GM18502 (cell line): ENCODE data around the gene CLDN5.

ENCODE experiments used
- ATAC-seq: cut with Tn5 transposase; IDR thresholded peaks from one replicate; pipeline ENCODE4 v1.9.1; 2021; ENCODE audit warnings: mild to moderate bottlenecking; ENCODE audit not compliant: unreplicated experiment, poor library complexity

CLDN5 gene, protein sequence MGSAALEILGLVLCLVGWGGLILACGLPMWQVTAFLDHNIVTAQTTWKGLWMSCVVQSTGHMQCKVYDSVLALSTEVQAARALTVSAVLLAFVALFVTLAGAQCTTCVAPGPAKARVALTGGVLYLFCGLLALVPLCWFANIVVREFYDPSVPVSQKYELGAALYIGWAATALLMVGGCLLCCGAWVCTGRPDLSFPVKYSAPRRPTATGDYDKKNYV

DNA sequence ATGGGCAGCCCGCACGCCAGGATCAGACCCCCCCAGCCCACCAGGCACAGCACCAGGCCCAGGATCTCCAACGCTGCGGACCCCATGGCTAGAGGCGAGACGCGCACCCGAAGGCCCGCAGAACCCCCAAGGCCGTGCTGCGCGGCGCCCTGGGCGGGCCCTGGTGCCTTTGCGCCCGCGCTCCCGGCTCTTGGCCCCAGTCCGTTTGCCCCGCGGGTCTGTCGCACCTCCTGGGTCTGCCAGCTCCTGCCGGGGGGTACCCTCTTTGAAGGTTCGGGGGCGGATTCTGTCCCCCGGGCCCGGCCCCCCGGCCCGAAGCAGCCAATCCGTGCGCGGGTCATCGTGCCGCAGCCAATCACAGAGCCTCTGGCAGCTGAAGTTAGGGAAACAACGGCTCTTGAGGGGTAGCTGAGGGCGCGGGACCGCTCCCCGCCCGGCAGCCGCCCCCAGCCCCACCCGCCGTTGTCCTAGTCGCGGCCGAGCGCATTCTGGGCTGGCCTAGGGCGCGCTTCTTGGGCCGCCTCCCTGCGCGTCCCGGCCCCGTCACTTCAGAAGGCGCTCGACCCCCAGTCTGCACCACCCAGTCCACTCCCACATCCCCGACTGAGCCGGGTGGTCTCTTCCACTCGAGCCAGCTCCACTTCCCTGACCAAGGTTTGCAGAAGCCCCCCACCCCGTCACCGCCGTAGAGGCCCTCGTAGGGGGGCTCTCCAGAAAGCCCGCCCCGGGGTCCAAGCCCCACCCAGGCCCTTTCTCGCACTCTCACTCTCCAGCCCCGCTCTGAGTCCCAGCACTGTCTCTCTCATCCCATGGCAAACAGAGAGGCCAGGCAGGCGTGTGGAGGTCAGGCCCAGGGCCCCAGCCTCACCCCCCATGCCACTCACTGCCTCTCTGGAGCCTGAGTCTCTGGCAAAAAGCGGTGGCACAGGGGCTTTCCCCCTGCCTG, at the start of gene CLDN5:
TSS of gene CLDN5 (minus strand) at position 241 of the 946 bp plus-strand sequence. CDS start at position 86, 155 bp downstream.
- ATAC-seq, result no peak

DNA sequence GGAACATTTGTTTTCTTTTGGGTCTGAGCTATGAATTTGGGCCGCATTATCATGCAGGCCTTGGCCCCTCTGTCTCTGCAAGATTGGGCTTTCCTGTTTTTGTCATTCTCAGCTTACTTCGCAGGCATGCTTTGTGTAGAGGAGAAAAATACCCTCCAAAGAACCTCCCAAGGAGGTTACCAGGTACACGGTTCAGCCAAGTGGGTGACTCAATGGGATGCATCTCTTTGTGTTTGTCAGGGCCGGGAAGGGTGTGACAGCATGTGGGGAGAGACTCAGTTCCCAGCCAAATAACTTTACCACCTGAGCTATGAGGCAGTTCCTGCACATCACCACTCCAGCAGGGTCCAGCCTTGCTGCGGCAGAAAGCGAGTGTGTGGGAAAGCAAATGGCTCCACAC, 47.8 kb upstream of the CLDN5 start:
- no peak for ATAC-seq

DNA sequence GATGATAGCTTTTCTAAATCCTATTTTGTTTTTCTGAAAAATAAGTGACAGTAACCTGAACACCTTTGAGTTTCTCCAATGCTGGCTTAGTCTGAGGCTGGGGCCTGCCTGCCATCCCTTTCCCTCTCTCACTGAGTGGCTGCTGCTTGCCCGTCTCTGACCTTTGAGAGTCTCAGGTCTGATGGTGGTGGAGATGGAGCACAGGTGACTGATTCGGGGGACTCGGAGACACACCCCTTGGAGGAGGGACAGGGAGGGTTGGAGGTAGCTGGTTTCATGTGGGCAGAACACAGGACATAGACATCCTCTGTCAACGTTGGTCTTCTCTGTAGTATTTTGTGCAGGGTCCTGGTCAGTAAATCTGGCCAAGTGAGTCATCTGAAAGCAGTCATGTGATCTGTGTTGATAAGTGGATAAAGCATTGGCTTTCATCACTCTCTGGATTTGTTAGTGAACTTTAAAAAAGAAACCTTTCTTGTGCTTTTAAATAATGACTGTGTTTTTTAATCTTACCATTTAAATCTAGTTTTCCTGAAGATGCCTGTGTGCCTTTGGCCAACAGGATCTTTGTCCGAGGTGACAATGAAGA, 47.1 kb upstream of the CLDN5 start:
- no peak for ATAC-seq

DNA sequence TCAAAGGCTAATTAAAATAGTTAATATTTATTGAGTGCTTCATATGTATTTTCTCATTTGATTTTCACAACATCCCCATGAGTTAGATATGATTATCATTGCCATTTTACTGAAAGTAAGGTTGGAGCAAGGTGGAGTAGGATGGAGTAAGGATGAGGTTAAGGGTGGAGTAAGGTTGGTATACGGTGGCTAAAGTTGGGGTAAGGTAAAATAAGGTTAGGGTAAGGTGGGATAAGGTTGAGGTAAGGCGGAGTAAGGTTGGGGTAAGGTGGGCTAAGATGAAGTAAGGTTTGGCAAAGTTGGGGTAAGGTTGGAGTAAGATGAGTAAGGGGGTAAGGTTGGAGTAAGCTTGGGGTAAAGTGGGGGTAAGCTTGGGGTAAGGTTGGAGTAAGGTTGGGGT, 45.8 kb upstream of the CLDN5 start:
- no peak for ATAC-seq

DNA sequence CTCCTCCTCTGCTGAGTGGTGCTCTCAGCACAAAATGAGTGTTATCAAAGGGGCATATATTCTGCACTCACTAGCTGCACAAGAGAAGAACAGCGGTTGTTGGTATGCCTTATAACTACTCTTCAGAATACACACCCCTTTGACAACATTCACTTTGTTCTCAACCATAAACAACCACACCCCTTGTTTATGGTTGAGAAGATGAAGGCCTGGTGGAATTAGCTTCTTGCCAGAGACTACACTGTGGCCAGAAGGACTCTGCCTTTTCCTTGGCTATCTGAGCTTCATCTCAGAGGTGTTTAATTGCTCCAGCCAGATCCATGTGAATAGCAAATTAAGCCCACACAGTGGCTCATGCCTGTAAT, 45.0 kb upstream of the CLDN5 start:
- no peak for ATAC-seq

DNA sequence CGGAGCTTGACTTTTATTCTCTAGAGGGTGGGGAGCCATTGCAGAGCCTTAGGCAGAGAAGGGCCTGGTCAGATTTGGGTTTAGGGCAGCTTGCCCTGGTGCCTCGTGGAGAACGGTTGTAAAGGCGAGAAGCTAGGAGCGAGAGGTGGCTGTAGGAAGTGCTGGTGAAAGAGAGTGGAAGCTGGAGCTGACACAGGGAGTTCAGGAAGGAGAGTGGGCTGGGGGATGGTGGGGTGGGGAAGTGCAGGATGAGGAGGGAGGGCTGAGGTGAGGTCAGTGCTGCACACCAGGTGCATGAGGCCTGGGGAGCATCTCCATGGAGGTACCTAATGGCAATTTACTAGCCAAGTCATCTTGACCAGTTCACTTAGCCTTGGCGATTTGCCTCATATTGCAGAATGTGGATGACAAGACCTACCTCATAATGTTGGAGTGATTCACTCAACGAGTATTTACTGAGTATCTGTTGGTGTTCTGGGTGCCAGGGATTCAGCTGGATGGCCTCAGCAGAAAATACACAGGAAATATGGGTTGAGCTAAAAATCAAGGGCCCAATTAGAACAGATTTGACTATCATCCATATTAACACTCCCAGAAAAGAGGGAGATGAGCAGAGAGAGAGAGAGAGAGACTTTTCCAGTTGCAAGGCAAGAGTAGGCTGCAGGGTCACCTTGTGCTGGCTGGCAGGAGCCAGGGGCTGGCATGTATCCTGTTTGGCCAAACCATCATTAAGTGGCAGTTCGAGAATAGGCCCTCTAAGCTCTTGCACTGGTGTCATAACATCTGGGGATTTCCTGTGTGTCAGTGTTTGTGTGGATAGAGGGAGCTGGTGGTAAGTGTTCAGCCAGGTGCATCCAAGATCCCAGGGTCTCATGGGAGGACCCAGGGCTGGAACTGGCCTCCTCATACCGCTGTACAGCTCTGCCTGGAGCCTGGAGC, 44.4 kb upstream of the CLDN5 start:
- ATAC-seq, result no peak

DNA sequence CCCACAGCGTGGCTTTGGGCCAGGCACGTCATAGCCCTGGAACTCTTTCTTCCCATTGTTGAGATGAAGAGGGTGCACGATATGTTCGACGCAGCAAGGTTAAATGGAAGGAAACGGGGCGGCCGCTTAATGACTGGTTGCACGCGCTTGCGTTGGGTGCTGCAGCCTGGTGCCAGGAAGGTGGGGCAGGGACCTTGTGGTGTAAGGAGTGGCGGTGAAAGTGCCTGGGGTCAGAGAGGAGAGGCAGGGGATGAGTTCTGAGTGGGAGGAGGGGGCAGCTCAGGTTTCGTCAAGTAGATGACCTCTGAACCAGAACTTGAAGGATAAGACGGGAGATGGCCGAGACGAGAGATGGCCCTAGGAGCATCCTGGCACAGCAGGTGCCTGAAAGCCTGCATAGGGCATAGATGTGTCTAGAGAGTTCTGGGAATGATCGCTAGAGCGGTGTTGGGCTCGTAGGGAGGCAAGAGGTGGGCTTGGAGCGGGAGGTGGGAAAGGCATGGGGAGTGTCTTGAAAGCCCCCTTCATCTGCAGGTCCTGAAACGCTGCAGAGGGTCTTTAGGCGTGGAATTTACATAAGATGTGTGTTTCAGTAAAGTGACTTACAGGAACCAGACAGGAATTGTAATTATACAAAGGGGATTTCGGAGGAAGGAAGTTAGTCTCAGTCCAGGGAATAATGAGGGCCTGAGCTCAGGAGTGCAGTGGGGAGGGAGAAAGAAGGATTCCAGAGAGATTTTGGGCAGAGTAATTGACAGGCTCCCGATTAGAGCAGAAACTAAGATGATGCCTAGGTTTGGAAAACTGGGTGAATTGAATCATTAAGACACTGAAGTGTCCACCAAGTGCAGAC, 43.2 kb upstream of the CLDN5 start:
- no peak for ATAC-seq

DNA sequence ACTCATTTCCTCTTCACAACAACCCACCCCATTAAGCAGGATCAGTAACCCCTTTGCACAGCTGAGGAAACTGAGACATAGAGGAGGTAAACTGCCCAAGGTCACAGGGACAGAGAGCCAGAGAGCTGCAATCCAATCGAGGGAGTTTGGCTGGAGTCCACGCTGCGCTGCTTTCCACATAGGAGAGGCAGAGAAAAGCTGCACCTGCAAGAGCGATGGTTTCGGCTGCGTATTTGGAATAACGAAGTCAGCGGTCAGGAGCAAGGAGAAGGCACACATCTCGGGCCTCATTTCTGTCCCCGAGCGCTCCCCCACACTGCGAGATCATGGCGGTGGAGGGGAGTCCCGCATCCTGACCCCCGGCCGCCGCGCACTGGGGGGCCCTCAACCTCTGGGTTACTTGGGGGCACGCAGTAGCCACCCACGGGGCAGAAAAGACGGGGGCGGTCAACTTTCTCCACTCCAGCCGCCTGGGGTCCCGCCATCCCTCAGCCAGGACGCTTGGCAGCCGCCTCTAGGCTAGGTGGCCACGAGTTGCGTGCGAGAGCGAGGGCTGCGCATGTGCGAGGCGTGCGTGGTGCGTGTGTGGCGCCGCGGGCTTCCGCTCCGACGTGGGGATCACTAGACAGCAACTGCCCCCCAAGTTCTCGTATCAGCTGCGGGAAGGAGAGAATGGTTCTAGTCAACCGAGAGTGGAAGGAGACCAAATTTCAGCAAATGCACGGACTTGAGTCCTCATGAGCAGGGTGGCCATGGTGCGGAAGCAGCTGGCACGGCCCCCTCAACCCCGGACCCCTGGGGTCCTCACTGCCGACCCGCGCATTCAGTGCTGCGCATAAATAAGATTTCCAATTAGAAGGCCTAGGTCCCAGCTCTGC, 42.3 kb upstream of the CLDN5 start:
- ATAC-seq, result no peak

DNA sequence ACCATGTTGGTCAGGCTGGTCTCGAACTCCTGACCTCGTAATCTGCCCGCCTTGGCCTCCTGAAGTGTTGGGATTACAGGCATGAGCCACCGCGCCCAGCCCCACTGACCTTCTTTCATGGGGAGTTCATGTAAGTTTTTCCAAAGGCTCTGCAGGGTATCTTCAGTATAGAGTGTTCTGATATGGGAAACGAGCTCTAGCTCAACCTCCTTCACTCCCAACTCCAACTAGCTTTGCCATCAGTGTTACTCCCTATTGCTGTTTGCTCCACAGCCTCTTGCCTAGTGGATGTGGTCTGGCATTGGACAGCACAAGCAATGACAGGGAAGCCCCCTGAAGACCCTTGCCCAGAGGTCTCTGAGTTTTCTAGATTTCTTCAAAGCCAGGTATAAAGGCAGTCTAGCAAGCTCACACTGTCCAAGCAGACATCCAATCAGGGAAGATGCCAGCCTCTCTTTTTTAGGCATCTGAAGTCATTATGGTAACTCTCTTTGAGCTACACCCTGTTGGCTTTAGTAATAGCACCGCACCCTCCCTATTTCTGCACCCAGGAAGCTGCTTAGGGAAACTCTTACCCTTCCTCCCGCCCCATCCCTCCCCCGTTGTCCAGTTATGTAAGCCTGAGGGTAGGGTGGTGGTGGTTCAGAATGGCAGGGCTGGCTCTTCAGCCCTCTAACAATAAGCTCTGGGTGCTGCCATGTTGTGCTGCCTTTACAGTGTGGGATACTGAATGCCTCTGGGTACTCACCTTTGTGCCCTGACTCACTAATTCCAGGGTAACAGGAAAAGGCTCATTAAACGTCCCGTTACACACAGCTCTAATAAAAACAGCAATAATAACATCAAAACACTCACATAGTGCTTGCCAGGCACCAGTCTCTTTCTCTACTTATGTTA, 41.4 kb upstream of the CLDN5 start:
- ATAC-seq, result no peak

DNA sequence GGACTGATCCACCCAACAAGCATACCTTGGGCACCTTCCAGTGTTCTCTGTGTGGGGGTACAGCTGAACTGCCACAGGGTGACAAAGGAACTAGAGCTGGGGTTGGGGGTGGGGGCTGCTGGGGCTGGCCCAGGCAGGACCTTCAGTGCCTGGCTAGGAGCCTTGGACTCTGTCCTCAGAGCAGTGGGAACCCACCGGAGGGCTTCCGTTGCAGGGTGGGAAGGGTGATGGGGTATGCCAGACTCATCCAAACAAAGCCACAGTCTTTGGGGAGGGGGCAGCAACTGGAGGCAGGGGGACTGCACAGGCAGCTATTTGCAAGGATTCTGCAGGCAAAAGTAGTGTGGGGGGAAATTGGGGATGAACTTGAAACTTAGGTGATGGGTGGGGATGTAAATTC, 35.7 kb upstream of the CLDN5 start:
- ATAC-seq, result no peak

DNA sequence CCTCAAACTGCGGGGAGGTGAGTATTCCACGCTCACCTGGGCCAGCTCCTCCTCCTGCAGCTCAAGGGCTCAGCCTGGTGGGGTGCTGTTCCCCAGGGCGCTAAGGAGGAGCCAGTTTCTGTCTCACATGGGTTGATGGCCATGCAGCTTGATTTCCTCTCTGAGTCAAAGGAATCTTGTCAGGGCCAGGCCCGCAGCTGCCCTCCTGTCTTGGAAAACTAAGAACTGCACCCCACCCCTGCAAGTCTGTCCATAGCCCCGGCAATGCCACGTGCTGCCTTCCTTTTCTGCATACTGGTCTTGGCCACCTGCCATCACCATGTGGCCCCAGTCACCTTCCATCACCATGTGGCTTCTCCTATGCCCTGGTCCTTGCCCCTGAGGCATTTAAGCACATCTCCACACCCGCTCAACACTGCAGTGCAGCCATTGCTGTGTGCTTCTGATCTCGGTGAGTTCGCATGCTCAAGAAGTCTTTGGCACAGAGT, 35.2 kb upstream of the CLDN5 start:
- ATAC-seq, result no peak

DNA sequence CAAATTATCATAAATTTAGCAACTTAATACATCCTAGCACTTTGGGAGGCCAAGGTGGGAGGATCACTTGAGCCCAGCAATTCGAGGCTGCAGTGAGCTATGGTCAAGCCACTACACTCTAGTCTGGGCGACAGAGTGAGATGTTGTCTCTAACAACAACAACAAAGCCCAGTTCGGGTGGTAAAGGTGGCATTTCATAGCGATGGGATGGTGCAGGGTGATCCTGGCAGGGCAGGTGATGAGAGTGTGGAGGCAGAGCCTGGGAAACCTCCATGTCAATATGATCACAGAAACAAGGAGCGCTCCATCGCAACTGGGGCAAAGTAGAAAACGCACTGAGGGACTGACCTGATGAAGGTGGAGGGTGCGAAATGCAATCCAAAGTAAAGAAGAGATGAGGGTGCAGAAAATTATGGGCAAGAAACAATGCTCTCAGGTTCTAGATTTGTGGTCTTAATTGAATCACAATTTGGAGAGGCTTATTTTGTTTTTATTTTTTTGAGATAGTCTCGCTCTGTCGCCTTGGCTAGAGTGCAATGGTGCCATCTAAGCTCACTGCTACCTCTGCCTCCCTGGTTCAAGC, 32.8 kb upstream of the CLDN5 start:
- no peak for ATAC-seq

DNA sequence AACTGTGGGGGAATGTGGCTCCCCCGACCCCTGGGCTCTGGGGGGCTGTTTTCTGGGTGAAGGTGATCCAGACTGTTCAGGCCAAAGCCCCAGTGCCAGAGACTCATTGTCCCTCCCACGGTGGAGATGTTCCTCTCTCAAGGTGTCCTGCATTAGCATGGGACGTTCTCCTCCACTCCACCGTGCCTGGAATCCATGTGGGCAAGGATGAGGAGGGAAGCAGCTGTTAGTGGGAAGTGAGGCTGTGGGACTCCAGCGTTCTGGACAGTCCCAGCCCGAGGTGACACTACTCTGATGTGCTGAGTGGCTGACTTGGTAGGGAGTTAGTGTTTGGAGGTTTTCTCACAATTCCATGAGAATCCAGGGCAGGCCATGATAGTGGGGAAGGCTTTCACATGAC, 31.4 kb upstream of the CLDN5 start:
- no peak for ATAC-seq

DNA sequence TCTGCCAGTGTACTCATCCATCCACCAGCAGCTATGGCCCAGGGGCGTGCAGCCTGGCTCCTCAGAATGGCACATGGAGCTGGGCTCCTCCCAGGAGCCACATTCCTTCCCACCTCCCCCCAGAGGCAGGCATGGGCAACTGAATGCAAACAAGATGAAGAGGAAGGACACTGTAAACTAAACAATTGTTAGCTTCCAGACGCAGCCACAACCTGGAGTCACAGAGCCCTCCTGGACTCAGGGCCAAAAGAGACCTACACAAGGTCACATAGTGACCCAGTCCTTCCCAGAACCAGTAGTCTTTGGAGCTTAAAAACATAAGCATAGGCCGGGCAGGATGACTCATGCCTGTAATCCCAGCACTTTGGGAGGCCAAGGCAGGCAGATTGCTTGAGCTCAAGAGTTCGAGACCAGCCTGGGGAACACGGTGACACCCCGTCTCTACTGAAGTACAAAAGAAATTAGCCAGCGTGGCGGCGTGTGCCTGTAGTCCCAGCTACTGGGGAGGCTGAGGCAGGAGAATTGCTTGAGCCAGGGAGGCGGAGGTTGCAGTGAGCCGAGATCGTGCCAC, 30.7 kb upstream of the CLDN5 start:
- ATAC-seq, result no peak

DNA sequence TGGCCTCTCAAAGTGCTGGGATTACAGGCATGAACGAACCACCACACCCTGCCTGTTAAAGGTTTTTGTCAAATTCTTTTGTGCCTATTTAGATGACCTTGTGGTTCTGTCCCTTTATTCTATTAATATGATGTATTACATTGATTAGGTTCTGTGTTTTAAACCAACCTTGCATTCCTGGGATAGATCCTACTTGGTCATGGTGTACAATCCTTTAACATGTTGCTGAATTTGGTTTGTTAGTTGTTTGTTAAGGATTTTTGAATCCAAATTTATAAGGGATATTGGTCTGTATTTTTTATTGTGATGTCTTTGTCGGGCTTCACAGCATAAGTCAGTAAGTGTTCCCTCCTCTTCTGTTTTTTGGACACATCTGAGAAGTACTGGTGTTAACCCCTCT, 29.0 kb upstream of the CLDN5 start:
- ATAC-seq, result no peak

DNA sequence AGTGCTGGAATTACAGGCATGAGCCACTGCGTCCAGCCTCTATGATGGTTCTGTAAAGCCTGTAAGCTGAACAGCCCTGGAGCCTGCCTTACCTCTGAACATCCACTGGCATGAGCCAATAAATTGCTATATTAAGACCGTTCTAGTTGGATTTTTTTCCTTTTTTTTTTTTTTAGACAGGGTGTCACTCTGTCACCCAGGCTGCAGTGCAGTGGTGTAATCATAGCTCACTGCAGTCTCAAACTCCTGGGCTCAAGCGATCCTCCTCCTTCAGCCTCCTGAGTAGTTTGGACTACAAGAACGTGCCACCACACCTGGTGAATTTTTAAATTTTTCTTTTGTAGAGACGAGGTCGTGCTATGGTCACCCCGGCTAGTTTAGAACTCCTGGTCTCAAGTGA, 26.2 kb upstream of the CLDN5 start:
- no peak for ATAC-seq

DNA sequence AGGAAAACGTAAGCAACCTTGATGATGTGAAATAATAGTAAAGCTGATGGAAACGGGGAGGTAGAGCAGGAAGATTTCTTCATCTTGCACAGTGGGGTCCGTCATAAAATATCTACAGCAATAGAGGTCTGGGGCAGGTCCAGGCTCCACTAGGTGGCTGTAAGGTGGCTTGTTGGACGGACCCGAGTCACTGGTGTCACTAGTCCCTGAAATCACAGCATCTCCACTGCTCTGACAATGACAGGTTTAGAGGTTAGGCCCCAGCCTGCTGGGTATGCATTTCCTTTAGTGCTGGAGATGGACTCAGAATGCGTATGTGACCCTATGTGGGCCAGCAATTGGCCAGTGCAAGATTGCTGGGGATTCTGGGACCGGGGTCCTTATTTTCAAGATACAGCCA, 25.2 kb upstream of the CLDN5 start:
- ATAC-seq, result no peak
